ENCODE data around the gene RAB3GAP2. TPM values are rescaled to one million over a fixed set of nuclear protein-coding genes. Genes with fewer than 3 reads are reported as not detected.

Gene RAB3GAP2
- total and polyA plus RNA-seq, 10 of the 15 experiments (the other 5 are each of a cell fraction or from before 2014, with no cell fraction given): 11.9 to 51.1 (median 24.4) TPM

DNA sequence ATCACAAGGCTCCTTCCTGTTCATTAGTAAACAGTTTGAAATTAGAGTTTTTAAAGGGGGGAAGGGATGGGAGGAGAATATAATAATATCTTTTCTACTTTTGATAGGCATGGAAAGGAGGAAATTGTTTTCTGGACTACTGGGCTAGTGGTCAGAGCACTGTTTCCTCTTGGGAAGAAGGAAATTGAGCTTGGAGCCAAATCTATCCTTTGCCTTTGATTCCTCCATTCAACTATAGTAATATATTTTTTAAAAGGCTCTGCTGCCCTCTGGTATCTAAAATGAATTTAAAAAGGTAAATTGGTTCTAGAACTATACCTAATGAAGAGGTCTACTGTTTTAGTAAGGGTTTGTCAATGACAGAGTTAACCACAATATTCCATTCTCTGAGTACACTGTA, 172.4 kb downstream of the RAB3GAP2 start:
- SMC1A ChIA-PET (ENCODE audit: uncharacterized antibody, unreplicated experiment): interaction anchor here (0.7 to 1.6 kb wide), 2 partner anchors 33 to 112 kb away, joined by 3 read pairs; no protein-coding TSS in a partner anchor
- H3K36me3 ChIP-seq (ENCODE audit: control insufficient read depth in 2 of 2, insufficient read depth in 2 of 2, low read length in 1 of 2): peaks cover 1 to 22% of the 10 kb centered on the region in 2 experiments
- no peaks in the 10 kb centered on the region for H4K20me1 ChIP-seq (ENCODE audit: control insufficient read depth, insufficient read depth)
- TF ChIP-seq, protein P1, sequence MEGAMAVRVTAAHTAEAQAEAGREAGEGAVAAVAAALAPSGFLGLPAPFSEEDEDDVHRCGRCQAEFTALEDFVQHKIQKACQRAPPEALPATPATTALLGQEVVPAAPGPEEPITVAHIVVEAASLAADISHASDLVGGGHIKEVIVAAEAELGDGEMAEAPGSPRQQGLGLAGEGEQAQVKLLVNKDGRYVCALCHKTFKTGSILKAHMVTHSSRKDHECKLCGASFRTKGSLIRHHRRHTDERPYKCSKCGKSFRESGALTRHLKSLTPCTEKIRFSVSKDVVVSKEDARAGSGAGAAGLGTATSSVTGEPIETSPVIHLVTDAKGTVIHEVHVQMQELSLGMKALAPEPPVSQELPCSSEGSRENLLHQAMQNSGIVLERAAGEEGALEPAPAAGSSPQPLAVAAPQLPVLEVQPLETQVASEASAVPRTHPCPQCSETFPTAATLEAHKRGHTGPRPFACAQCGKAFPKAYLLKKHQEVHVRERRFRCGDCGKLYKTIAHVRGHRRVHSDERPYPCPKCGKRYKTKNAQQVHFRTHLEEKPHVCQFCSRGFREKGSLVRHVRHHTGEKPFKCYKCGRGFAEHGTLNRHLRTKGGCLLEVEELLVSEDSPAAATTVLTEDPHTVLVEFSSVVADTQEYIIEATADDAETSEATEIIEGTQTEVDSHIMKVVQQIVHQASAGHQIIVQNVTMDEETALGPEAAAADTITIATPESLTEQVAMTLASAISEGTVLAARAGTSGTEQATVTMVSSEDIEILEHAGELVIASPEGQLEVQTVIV (IDR thresholded peaks at IDR 0.05; ENCODE audit: borderline replicate concordance, partially characterized antibody): no peak
- TF ChIP-seq, protein P2, sequence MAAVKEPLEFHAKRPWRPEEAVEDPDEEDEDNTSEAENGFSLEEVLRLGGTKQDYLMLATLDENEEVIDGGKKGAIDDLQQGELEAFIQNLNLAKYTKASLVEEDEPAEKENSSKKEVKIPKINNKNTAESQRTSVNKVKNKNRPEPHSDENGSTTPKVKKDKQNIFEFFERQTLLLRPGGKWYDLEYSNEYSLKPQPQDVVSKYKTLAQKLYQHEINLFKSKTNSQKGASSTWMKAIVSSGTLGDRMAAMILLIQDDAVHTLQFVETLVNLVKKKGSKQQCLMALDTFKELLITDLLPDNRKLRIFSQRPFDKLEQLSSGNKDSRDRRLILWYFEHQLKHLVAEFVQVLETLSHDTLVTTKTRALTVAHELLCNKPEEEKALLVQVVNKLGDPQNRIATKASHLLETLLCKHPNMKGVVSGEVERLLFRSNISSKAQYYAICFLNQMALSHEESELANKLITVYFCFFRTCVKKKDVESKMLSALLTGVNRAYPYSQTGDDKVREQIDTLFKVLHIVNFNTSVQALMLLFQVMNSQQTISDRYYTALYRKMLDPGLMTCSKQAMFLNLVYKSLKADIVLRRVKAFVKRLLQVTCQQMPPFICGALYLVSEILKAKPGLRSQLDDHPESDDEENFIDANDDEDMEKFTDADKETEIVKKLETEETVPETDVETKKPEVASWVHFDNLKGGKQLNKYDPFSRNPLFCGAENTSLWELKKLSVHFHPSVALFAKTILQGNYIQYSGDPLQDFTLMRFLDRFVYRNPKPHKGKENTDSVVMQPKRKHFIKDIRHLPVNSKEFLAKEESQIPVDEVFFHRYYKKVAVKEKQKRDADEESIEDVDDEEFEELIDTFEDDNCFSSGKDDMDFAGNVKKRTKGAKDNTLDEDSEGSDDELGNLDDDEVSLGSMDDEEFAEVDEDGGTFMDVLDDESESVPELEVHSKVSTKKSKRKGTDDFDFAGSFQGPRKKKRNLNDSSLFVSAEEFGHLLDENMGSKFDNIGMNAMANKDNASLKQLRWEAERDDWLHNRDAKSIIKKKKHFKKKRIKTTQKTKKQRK (IDR thresholded peaks at IDR 0.05; ENCODE audit: low read depth, low read length): no peak
- TF ChIP-seq ZNF622 (IDR thresholded peaks at IDR 0.05): no peak
- no peak overlapping the region for H3K27ac ChIP-seq (ENCODE audit: control insufficient read depth, insufficient read depth)
- H3K4me3 ChIP-seq: no peak overlapping the region
- ATAC-seq: no peak
- H3K9me3 ChIP-seq (replicated peaks; ENCODE audit: control insufficient read depth, insufficient read depth, low read length): no peaks in the 10 kb centered on the region; the same call in 2 of the 3 replicates
- peaks cover 9% of the 10 kb centered on the region for H3K79me2 ChIP-seq (ENCODE audit: control insufficient read depth, insufficient read depth, low read length)
- CTCF ChIA-PET: interaction anchor here (1.2 to 2.0 kb wide), 5 partner anchors 12 to 25 kb away, joined by 3 to 9 read pairs (median 4); no protein-coding TSS in a partner anchor
- H3K4me2 ChIP-seq (ENCODE audit: control insufficient read depth, insufficient read depth): no peak overlapping the region
- no peaks in the 10 kb centered on the region for H3K4me1 ChIP-seq (ENCODE audit: control insufficient read depth, insufficient read depth, low read length)
- intact Hi-C loops (cut with micrococcal nuclease; ENCODE audit: unreplicated experiment) (no loop called here), in situ Hi-C loops (cut with MboI) (no loop called here)
- POLR2A ChIA-PET: interaction anchor here (1.0 to 2.1 kb wide), 2 partner anchors 9 to 22 kb away, joined by 3 to 10 read pairs; partner anchors contain the start of gene BPNT1
- no peak overlapping the region for H2AFZ ChIP-seq (ENCODE audit: control insufficient read depth, low read depth, low read length)
- DNase-seq (ENCODE audit: low read depth, low spot score): no peak
- no peak overlapping the region for H3K9ac ChIP-seq (ENCODE audit: control insufficient read depth, insufficient read depth, low read length)
- RAD21 ChIA-PET (ENCODE audit: unreplicated experiment): no interaction called here
- FAIRE-seq: no peak
- H3K27me3 ChIP-seq (replicated peaks in 1 of 2; ENCODE audit: control insufficient read depth in 2 of 2, insufficient read depth in 2 of 2, low read length in 1 of 2): no peaks in the 10 kb centered on the region
- BruUV-seq (replicated peaks): no TSS peak

MicroRNAs within 50 kb of the gene (microRNA counts, 767-probe panel; counts per million panel counts)
- 2,083 counts per million, percentile 77 among the panel's probes with 10 or more counts for microRNA hsa-miR-194-5p
- 977 counts per million, percentile 26 among the panel's probes with 10 or more counts for microRNA hsa-miR-215
- 2,083 counts per million, percentile 77 among the panel's probes with 10 or more counts for microRNA hsa-miR-664-3p

Small RNA genes within 50 kb of the gene (microRNA-seq; reads per million reads assigned to microRNA genes)
- gene MIR194-1 (0.94 reads per million), gene MIR215 (3.8 reads per million, percentile 22 among the genes with 10 or more reads in this experiment), gene MIR664A (76.8 reads per million, percentile 72 among the genes with 10 or more reads in this experiment)

Small RNA genes within 50 kb of the gene (small RNA-seq; reads per million reads assigned to genes)
- gene MIR194-1 (1.4 reads per million, percentile 45 among the genes with 10 or more reads in this experiment), gene MIR215 (11.2 reads per million, percentile 96 among the genes with 10 or more reads in this experiment), gene MIR664A (not detected), gene SNORA36B (0.39 reads per million, percentile 3 among the genes with 10 or more reads in this experiment)

Other genes with a start within 250 kb of the RAB3GAP2 start
- 130 and 136 TPM in 2 replicates for gene EPRS1, start 225.9 kb downstream of the RAB3GAP2 start, total RNA-seq (2014; rRNA removed)
- 154 and 175 TPM in 2 replicates for gene EPRS1, start 225.9 kb downstream of the RAB3GAP2 start, total RNA-seq (2014; rRNA removed; fragmentation: Illumina TruSeq; extraction: Trizol)
- 124 and 126 TPM in 2 replicates for gene EPRS1, start 225.9 kb downstream of the RAB3GAP2 start, total RNA-seq (2021)
- gene EPRS1, start 225.9 kb downstream of the RAB3GAP2 start, polyA plus RNA-seq (2011; rRNA removed): 126 and 127 TPM in 2 replicates
- gene EPRS1, start 225.9 kb downstream of the RAB3GAP2 start, polyA plus RNA-seq (2014; fragmentation: Illumina TruSeq; extraction: Trizol): 123 TPM in 2 replicates
- gene EPRS1, start 225.9 kb downstream of the RAB3GAP2 start, polyA plus RNA-seq (2014; fragmentation: Nextera tagmentation; extraction: Ambion mirVana): 100 to 1,000 TPM in 1 of 2 experiments, 10 to 100 TPM in 1; 94.6 to 104 TPM
- 68.2 and 69.4 TPM in 2 replicates for gene EPRS1, start 225.9 kb downstream of the RAB3GAP2 start, polyA plus RNA-seq (2014; rRNA removed)
- 100 to 1,000 TPM; 110 to 114 TPM for gene EPRS1, start 225.9 kb downstream of the RAB3GAP2 start, polyA plus RNA-seq (2016; fragmentation: Nextera tagmentation; extraction: Ambion mirVana)
- 35.5 and 42.4 TPM in 2 replicates for gene BPNT1, start 182.7 kb downstream of the RAB3GAP2 start, total RNA-seq (2014; rRNA removed)
- gene BPNT1, start 182.7 kb downstream of the RAB3GAP2 start, total RNA-seq (2014; rRNA removed; fragmentation: Illumina TruSeq; extraction: Trizol): 43.1 and 43.5 TPM in 2 replicates
- gene BPNT1, start 182.7 kb downstream of the RAB3GAP2 start, total RNA-seq (2021): 40.6 and 41.7 TPM in 2 replicates
- 59.2 and 68.8 TPM in 2 replicates for gene BPNT1, start 182.7 kb downstream of the RAB3GAP2 start, polyA plus RNA-seq (2011; rRNA removed)
- 62.1 and 82.8 TPM in 2 replicates for gene BPNT1, start 182.7 kb downstream of the RAB3GAP2 start, polyA plus RNA-seq (2014; fragmentation: Illumina TruSeq; extraction: Trizol)
- 10 to 100 TPM; 55.9 to 78.4 TPM for gene BPNT1, start 182.7 kb downstream of the RAB3GAP2 start, polyA plus RNA-seq (2014; fragmentation: Nextera tagmentation; extraction: Ambion mirVana)
- gene BPNT1, start 182.7 kb downstream of the RAB3GAP2 start, polyA plus RNA-seq (2014; rRNA removed): 38.9 and 47.8 TPM in 2 replicates
- gene BPNT1, start 182.7 kb downstream of the RAB3GAP2 start, polyA plus RNA-seq (2016; fragmentation: Nextera tagmentation; extraction: Ambion mirVana): 10 to 100 TPM; 36.1 to 37.4 TPM
- 95.7 and 100 TPM in 2 replicates for gene IARS2, start 178.3 kb downstream of the RAB3GAP2 start, total RNA-seq (2014; rRNA removed)
- gene IARS2, start 178.3 kb downstream of the RAB3GAP2 start, total RNA-seq (2014; rRNA removed; fragmentation: Illumina TruSeq; extraction: Trizol): 82.1 and 87.8 TPM in 2 replicates
- 66.9 and 67.2 TPM in 2 replicates for gene IARS2, start 178.3 kb downstream of the RAB3GAP2 start, total RNA-seq (2021)
- 38.5 and 44.4 TPM in 2 replicates for gene IARS2, start 178.3 kb downstream of the RAB3GAP2 start, polyA plus RNA-seq (2011; rRNA removed)
- gene IARS2, start 178.3 kb downstream of the RAB3GAP2 start, polyA plus RNA-seq (2014; fragmentation: Illumina TruSeq; extraction: Trizol): 66.3 and 78.6 TPM in 2 replicates
- 10 to 100 TPM; 23.7 to 45.9 TPM for gene IARS2, start 178.3 kb downstream of the RAB3GAP2 start, polyA plus RNA-seq (2014; fragmentation: Nextera tagmentation; extraction: Ambion mirVana)
- gene IARS2, start 178.3 kb downstream of the RAB3GAP2 start, polyA plus RNA-seq (2014; rRNA removed): 42.0 and 45.1 TPM in 2 replicates
- 10 to 100 TPM; 77.2 to 80.7 TPM for gene IARS2, start 178.3 kb downstream of the RAB3GAP2 start, polyA plus RNA-seq (2016; fragmentation: Nextera tagmentation; extraction: Ambion mirVana)